OCI-LY3 (cell line): Measurements from ENCODE around the gene FLOT2.

Source experiments
- CTCF ChIP-seq: fragments of 200-600, 300-600 bp; sonication (generic); IDR thresholded peaks from 2 replicates; pipeline ENCODE4 v1.5.1; 2014; ENCODE audit warnings: antibody characterized with exemption, low read length, low read depth
- EZH2phosphoT487 ChIP-seq: fragments of 200-600 bp; shearing (Covaris generic); IDR thresholded peaks from 2 replicates; pipeline ENCODE4 v1.6.1; 2018; ENCODE audit warnings: antibody characterized with exemption, mixed run types, low read depth

- TF ChIP-seq CTCF (no peak), EZH2phosphoT487 (no peak)
Measured at GRCh38 chr17:28882154-28882895, 15.2 kb downstream of the FLOT2 start.
